ENCODE measurements around the gene SLC27A1.

The SLC27A1 gene

GRCh38 chr19:17445526-17446165 lies 24.7 kb upstream of the SLC27A1 start:
- Histone ChIP-seq H3K4me1 (ENCODE audit: control insufficient read depth in 1 of 2, insufficient read depth in 2 of 2, low read length in 2 of 2) (peaks cover 0 to 4% of the 10 kb centered on the region in 2 donors), H3K4me3 (ENCODE audit: low read depth in 1 of 2, low read length in 2 of 2) (no peak overlapping the region), H3K9me3 (ENCODE audit: control insufficient read depth in 1 of 2, low read length in 2 of 2) (no peaks in the 10 kb centered on the region), H3K27me3 (ENCODE audit: low read depth, low read length) (no peaks in the 10 kb centered on the region), H3K27ac (ENCODE audit: low read length) (no peak overlapping the region), H3K36me3 (ENCODE audit: control insufficient read depth in 1 of 2, insufficient read depth in 2 of 2, low read length in 2 of 2) (no peaks in the 10 kb centered on the region)

GRCh38 chr19:17447704-17448130 lies 22.6 kb upstream of the SLC27A1 start:
- Histone ChIP-seq H3K36me3 (ENCODE audit: control insufficient read depth in 1 of 2, insufficient read depth in 2 of 2, low read length in 2 of 2) (no peaks in the 10 kb centered on the region), H3K27me3 (ENCODE audit: low read depth, low read length) (no peaks in the 10 kb centered on the region), H3K4me3 (ENCODE audit: low read depth in 1 of 2, low read length in 2 of 2) (peak overlapping the region in 1 of 2 donors; percentile 60), H3K9me3 (ENCODE audit: control insufficient read depth in 1 of 2, low read length in 2 of 2) (no peaks in the 10 kb centered on the region), H3K4me1 (ENCODE audit: control insufficient read depth in 1 of 2, insufficient read depth in 2 of 2, low read length in 2 of 2) (peaks cover 0 to 4% of the 10 kb centered on the region in 2 donors), H3K27ac (ENCODE audit: low read length) (no peak overlapping the region)

- Histone ChIP-seq H3K4me3 (ENCODE audit: low read depth in 1 of 2, low read length in 2 of 2) (peak within 1 kb of the TSS in 1 of 2 donors; percentile 60), H3K36me3 (ENCODE audit: control insufficient read depth in 1 of 2, insufficient read depth in 2 of 2, low read length in 2 of 2) (no peaks in the 10 kb centered on the region), H3K9me3 (ENCODE audit: control insufficient read depth in 1 of 2, low read length in 2 of 2) (no peaks in the 10 kb centered on the region), H3K4me1 (ENCODE audit: control insufficient read depth in 1 of 2, insufficient read depth in 2 of 2, low read length in 2 of 2) (peaks cover 0 to 4% of the 10 kb centered on the region in 2 donors), H3K27me3 (ENCODE audit: low read depth, low read length) (no peaks in the 10 kb centered on the region), H3K27ac (ENCODE audit: low read length) (no peak within 1 kb of the TSS)
Measured at GRCh38 chr19:17448131-17448967, 22.0 kb upstream of the SLC27A1 start, which contains the start of gene TMEM221. Gene TMEM221 (minus strand): TSS chr19:17448668. CDS start chr19:17448462, 206 bp downstream.

- Histone ChIP-seq H3K27ac (ENCODE audit: low read length) (no peak overlapping the region), H3K36me3 (ENCODE audit: control insufficient read depth in 1 of 2, insufficient read depth in 2 of 2, low read length in 2 of 2) (no peaks in the 10 kb centered on the region), H3K4me1 (ENCODE audit: control insufficient read depth in 1 of 2, insufficient read depth in 2 of 2, low read length in 2 of 2) (peaks cover 0 to 4% of the 10 kb centered on the region in 2 donors), H3K9me3 (ENCODE audit: control insufficient read depth in 1 of 2, low read length in 2 of 2) (no peaks in the 10 kb centered on the region), H3K27me3 (ENCODE audit: low read depth, low read length) (peaks cover 5% of the 10 kb centered on the region), H3K4me3 (ENCODE audit: low read depth in 1 of 2, low read length in 2 of 2) (no peak overlapping the region)
Measured at GRCh38 chr19:17450264-17451075, 19.9 kb upstream of the SLC27A1 start.

- Histone ChIP-seq H3K27ac (ENCODE audit: low read length) (no peak overlapping the region), H3K9me3 (ENCODE audit: control insufficient read depth in 1 of 2, low read length in 2 of 2) (no peaks in the 10 kb centered on the region), H3K36me3 (ENCODE audit: control insufficient read depth in 1 of 2, insufficient read depth in 2 of 2, low read length in 2 of 2) (no peaks in the 10 kb centered on the region), H3K4me3 (ENCODE audit: low read depth in 1 of 2, low read length in 2 of 2) (no peak overlapping the region), H3K27me3 (ENCODE audit: low read depth, low read length) (peaks cover 5% of the 10 kb centered on the region), H3K4me1 (ENCODE audit: control insufficient read depth in 1 of 2, insufficient read depth in 2 of 2, low read length in 2 of 2) (peaks cover 0 to 4% of the 10 kb centered on the region in 2 donors)
Measured at GRCh38 chr19:17451820-17452219, 18.5 kb upstream of the SLC27A1 start.

- Histone ChIP-seq H3K27me3 (ENCODE audit: low read depth, low read length) (peaks cover 11% of the 10 kb centered on the region), H3K4me3 (ENCODE audit: low read depth in 1 of 2, low read length in 2 of 2) (no peak overlapping the region), H3K36me3 (ENCODE audit: control insufficient read depth in 1 of 2, insufficient read depth in 2 of 2, low read length in 2 of 2) (no peaks in the 10 kb centered on the region), H3K4me1 (ENCODE audit: control insufficient read depth in 1 of 2, insufficient read depth in 2 of 2, low read length in 2 of 2) (no peaks in the 10 kb centered on the region), H3K27ac (ENCODE audit: low read length) (no peak overlapping the region), H3K9me3 (ENCODE audit: control insufficient read depth in 1 of 2, low read length in 2 of 2) (no peaks in the 10 kb centered on the region)
Measured at GRCh38 chr19:17454576-17455071, 15.7 kb upstream of the SLC27A1 start.

GRCh38 chr19:17455308-17456123 lies 14.8 kb upstream of the SLC27A1 start:
- no peak overlapping the region for H3K4me3 ChIP-seq (ENCODE audit: low read depth in 1 of 2, low read length in 2 of 2)

GRCh38 chr19:17456127-17456526 lies 14.2 kb upstream of the SLC27A1 start:
- Histone ChIP-seq H3K27ac (ENCODE audit: low read length) (no peak overlapping the region), H3K36me3 (ENCODE audit: control insufficient read depth in 1 of 2, insufficient read depth in 2 of 2, low read length in 2 of 2) (no peaks in the 10 kb centered on the region), H3K4me1 (ENCODE audit: control insufficient read depth in 1 of 2, insufficient read depth in 2 of 2, low read length in 2 of 2) (no peaks in the 10 kb centered on the region), H3K27me3 (ENCODE audit: low read depth, low read length) (peaks cover 11% of the 10 kb centered on the region), H3K4me3 (ENCODE audit: low read depth in 1 of 2, low read length in 2 of 2) (no peak overlapping the region), H3K9me3 (ENCODE audit: control insufficient read depth in 1 of 2, low read length in 2 of 2) (no peaks in the 10 kb centered on the region)

More at GRCh38 chr19:17455308-17456123, 14.8 kb upstream of the SLC27A1 start:
- Histone ChIP-seq H3K4me1 (ENCODE audit: control insufficient read depth in 1 of 2, insufficient read depth in 2 of 2, low read length in 2 of 2) (no peaks in the 10 kb centered on the region), H3K9me3 (ENCODE audit: control insufficient read depth in 1 of 2, low read length in 2 of 2) (no peaks in the 10 kb centered on the region), H3K27me3 (ENCODE audit: low read depth, low read length) (peaks cover 11% of the 10 kb centered on the region), H3K36me3 (ENCODE audit: control insufficient read depth in 1 of 2, insufficient read depth in 2 of 2, low read length in 2 of 2) (no peaks in the 10 kb centered on the region), H3K27ac (ENCODE audit: low read length) (no peak overlapping the region)

- H3K27me3 ChIP-seq (ENCODE audit: low read depth, low read length) = peaks cover 11% of the 10 kb centered on the region
- H3K4me3 ChIP-seq (ENCODE audit: low read depth in 1 of 2, low read length in 2 of 2) = no peak overlapping the region
Measured at GRCh38 chr19:17457616-17458015, 12.7 kb upstream of the SLC27A1 start.

GRCh38 chr19:17458970-17459369 lies 11.4 kb upstream of the SLC27A1 start:
- no peak overlapping the region for H3K27ac ChIP-seq (ENCODE audit: low read length)
- H3K4me1 ChIP-seq (ENCODE audit: control insufficient read depth in 1 of 2, insufficient read depth in 2 of 2, low read length in 2 of 2) = no peaks in the 10 kb centered on the region
- H3K27me3 ChIP-seq (ENCODE audit: low read depth, low read length) = peaks cover 11% of the 10 kb centered on the region
- H3K9me3 ChIP-seq (ENCODE audit: control insufficient read depth in 1 of 2, low read length in 2 of 2) = no peaks in the 10 kb centered on the region
- no peak overlapping the region for H3K4me3 ChIP-seq (ENCODE audit: low read depth in 1 of 2, low read length in 2 of 2)
- H3K36me3 ChIP-seq (ENCODE audit: control insufficient read depth in 1 of 2, insufficient read depth in 2 of 2, low read length in 2 of 2) = no peaks in the 10 kb centered on the region

More at GRCh38 chr19:17457616-17458015, 12.7 kb upstream of the SLC27A1 start:
- Histone ChIP-seq H3K4me1 (ENCODE audit: control insufficient read depth in 1 of 2, insufficient read depth in 2 of 2, low read length in 2 of 2) (no peaks in the 10 kb centered on the region), H3K36me3 (ENCODE audit: control insufficient read depth in 1 of 2, insufficient read depth in 2 of 2, low read length in 2 of 2) (no peaks in the 10 kb centered on the region), H3K9me3 (ENCODE audit: control insufficient read depth in 1 of 2, low read length in 2 of 2) (no peaks in the 10 kb centered on the region), H3K27ac (ENCODE audit: low read length) (no peak overlapping the region)

All from muscle layer of duodenum (tissue), 2 donors.